ENCODE results near the gene KCNJ14.

The KCNJ14 gene

GRCh38 chr19:48489608-48490216 is 34.3 kb downstream of the KCNJ14 start:
- DNase-seq: peak; percentile 76 to 89 (median 86)

- peak in 2 of 4 experiments; percentile 42 to 47 for DNase-seq
Measured at GRCh38 chr19:48490981-48491792, 35.8 kb downstream of the KCNJ14 start.

- DNase-seq: no peak
Measured at GRCh38 chr19:48491793-48492123, 36.4 kb downstream of the KCNJ14 start.

- peak; percentile 97 for DNase-seq
Measured at GRCh38 chr19:48492925-48493717, 37.7 kb downstream of the KCNJ14 start.

- DNase-seq: no peak
Measured at GRCh38 chr19:48493718-48494401, 38.5 kb downstream of the KCNJ14 start.

GRCh38 chr19:48495396-48495795 is 40.0 kb downstream of the KCNJ14 start:
- DNase-seq: peak; percentile 68 to 81 (median 74)

GRCh38 chr19:48496959-48497727 is 41.8 kb downstream of the KCNJ14 start:
- no peak for DNase-seq

- DNase-seq: no peak
Measured at GRCh38 chr19:48497728-48498594, 42.6 kb downstream of the KCNJ14 start.

- no peak for DNase-seq
Measured at GRCh38 chr19:48498595-48499311, 43.4 kb downstream of the KCNJ14 start.

- DNase-seq: no peak
Measured at GRCh38 chr19:48499316-48500090, 44.1 kb downstream of the KCNJ14 start.

GRCh38 chr19:48500830-48501493 is 45.6 kb downstream of the KCNJ14 start:
- DNase-seq: no peak

- peak; percentile 62 to 79 (median 66) for DNase-seq
Measured at GRCh38 chr19:48501494-48502349, 46.3 kb downstream of the KCNJ14 start.

GRCh38 chr19:48502350-48503018 is 47.1 kb downstream of the KCNJ14 start:
- no peak for DNase-seq

GRCh38 chr19:48506138-48506733 is 50.9 kb downstream of the KCNJ14 start:
- DNase-seq: peak; percentile 35 to 82 (median 64)

- no peak for DNase-seq
Measured at GRCh38 chr19:48507911-48508439, 52.6 kb downstream of the KCNJ14 start.

GRCh38 chr19:48508729-48509411 is 53.5 kb downstream of the KCNJ14 start:
- no peak for DNase-seq

Measured in suppressor macrophage (primary cell).